Uterus (tissue), 4 donors: ENCODE results near the gene SLC8A1. TPM values are rescaled to one million over a fixed set of nuclear protein-coding genes. Genes with fewer than 3 reads are reported as not detected.

Experiments
- DNase-seq, 2 donors: peaks; one replicate each; pipeline ENCODE4 v3.0.0-alpha.2; 2019 to 2020
- H3K27ac ChIP-seq, 2 donors: fragments of 200-600 bp; sonication (generic); 1 replicate in 1 of 2; 2 replicates in 1 of 2; pipeline ENCODE4 v1.5.1; 2016 to 2018
- H3K27me3 ChIP-seq, 2 donors: fragments of 200-600 bp; sonication (generic); one replicate each; pipeline ENCODE4 v1.5.1; 2018 to 2019; ENCODE audit warnings: control low read depth in 1 of 2
- H3K36me3 ChIP-seq, 2 donors: fragments of 200-600 bp; sonication (generic); one replicate each; pipeline ENCODE4 v1.5.1; 2019; ENCODE audit warnings: control low read depth in 1 of 2
- H3K4me1 ChIP-seq, 2 donors: fragments of 200-600 bp; sonication (generic); one replicate each; pipeline ENCODE4 v1.5.1; 2018 to 2019; ENCODE audit warnings: control low read depth in 1 of 2
- H3K4me3 ChIP-seq, 2 donors: fragments of 200-600 bp; sonication (generic); 1 replicate in 1 of 2; 2 replicates in 1 of 2; pipeline ENCODE4 v1.5.1; 2018 to 2019; ENCODE audit warnings: mild to moderate bottlenecking in 1 of 2
- H3K9me3 ChIP-seq, 2 donors: fragments of 200-600 bp; sonication (generic); one replicate each; pipeline ENCODE4 v1.5.1; 2019; ENCODE audit warnings: control low read depth in 1 of 2
- CTCF ChIP-seq, 4 experiments: fragments of 200-600 bp in 2 of 4; fragments of 450-650 bp in 2 of 4; sonication (generic) in 2 of 4; IDR thresholded peaks; one replicate each; pipeline ENCODE4 v1.5.1; 2016 to 2019; ENCODE audit warnings: antibody characterized with exemption in 4 of 4, mild to moderate bottlenecking in 2 of 4, moderate library complexity in 1 of 4
- POLR2A ChIP-seq, 2 donors: fragments of 450-650 bp; IDR thresholded peaks; one replicate each; pipeline ENCODE4 v1.6.1; 2016; ENCODE audit warnings: antibody characterized with exemption in 2 of 2, mild to moderate bottlenecking in 1 of 2, moderate library complexity in 1 of 2
- intact Hi-C: fragments of 100-400 bp; cut with DNase I; formaldehyde crosslinking; loops from one replicate; pipeline ENCODE4 v1.15.1; 2023; ENCODE audit warnings: low total_unique reads
- total RNA-seq, 4 donors: library from RNA; depleted of rRNA in 3 of 4; stranded (reverse); fragments of >200 nt in 3 of 4; gene quantifications; one replicate each; pipeline versions ENCODE4 v1.1.0 to v1.2.4, GENCODE V29; 2014 to 2023
- donor health status: DM: yes; HTN: yes; CAD: no.

SLC8A1 gene
- total RNA-seq, 4 donors from 2014 or later: 61.2 to 257 (median 140) TPM

DNA sequence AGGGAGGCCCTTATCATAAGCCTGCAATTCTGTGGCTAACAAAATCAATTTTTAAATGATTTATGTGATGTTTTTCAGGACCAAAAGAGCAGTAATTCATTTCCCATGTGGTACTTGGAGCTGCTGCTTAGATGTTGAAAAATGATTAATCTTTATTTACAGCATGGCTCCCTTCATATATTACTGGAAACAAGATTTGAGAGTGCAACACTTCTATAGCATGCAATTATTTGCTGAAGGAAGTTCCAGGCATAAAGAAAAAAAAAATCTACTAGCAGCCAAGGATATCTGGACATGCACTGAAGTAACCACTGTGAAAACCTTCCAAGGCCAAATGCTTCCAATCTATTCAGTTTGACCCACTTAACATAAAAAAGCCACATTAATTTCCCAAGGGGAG lies 186.3 kb downstream of the SLC8A1 start:
- intact Hi-C loops: no loop called here
- no peak for DNase-seq
- no peaks in the 10 kb centered on the region for H3K36me3 ChIP-seq
- TF ChIP-seq POLR2A (IDR thresholded peaks at IDR 0.05): no peak
- TF ChIP-seq CTCF (IDR thresholded peaks at IDR 0.05): no peak
- H3K27ac ChIP-seq: no peak overlapping the region
- H3K9me3 ChIP-seq: no peaks in the 10 kb centered on the region
- no peak overlapping the region for H3K4me3 ChIP-seq
- H3K27me3 ChIP-seq: no peaks in the 10 kb centered on the region
- no peaks in the 10 kb centered on the region for H3K4me1 ChIP-seq

GRCh38 chr2:40261042-40261441 lies 190.8 kb downstream of the SLC8A1 start:
- H3K27ac ChIP-seq: no peak overlapping the region
- no peak overlapping the region for H3K4me3 ChIP-seq
- TF ChIP-seq CTCF (IDR thresholded peaks at IDR 0.05): no peak
- TF ChIP-seq POLR2A (IDR thresholded peaks at IDR 0.05): no peak
- intact Hi-C loops: no loop called here
- H3K4me1 ChIP-seq: no peaks in the 10 kb centered on the region
- H3K36me3 ChIP-seq: no peaks in the 10 kb centered on the region
- H3K9me3 ChIP-seq: no peaks in the 10 kb centered on the region
- no peak for DNase-seq
- H3K27me3 ChIP-seq: no peaks in the 10 kb centered on the region

DNA sequence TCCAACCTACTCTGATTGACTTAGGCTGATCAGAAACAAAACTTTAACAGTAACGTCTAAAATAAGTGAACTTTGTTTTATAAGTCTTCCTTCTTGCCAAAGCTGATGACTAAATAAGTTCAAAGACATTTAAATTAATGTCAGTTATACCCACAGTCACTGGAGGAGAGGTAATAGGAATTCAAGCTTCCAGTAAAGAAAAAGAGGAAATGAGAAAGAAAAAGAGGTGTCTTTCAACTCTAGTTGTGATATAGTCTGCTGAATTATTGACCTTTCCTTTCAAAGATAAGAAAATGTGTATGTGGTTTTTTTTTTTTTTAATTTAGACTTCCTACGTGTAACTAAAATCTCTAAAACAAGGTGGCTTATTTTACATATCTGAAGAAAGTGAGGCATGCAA lies 191.5 kb downstream of the SLC8A1 start:
- no peaks in the 10 kb centered on the region for H3K9me3 ChIP-seq
- intact Hi-C loops: no loop called here
- no peak overlapping the region for H3K27ac ChIP-seq
- H3K4me3 ChIP-seq: no peak overlapping the region
- no peaks in the 10 kb centered on the region for H3K4me1 ChIP-seq
- no peaks in the 10 kb centered on the region for H3K36me3 ChIP-seq
- TF ChIP-seq CTCF (IDR thresholded peaks at IDR 0.05) (no peak), POLR2A (IDR thresholded peaks at IDR 0.05) (no peak)
- DNase-seq: no peak
- no peaks in the 10 kb centered on the region for H3K27me3 ChIP-seq

DNA sequence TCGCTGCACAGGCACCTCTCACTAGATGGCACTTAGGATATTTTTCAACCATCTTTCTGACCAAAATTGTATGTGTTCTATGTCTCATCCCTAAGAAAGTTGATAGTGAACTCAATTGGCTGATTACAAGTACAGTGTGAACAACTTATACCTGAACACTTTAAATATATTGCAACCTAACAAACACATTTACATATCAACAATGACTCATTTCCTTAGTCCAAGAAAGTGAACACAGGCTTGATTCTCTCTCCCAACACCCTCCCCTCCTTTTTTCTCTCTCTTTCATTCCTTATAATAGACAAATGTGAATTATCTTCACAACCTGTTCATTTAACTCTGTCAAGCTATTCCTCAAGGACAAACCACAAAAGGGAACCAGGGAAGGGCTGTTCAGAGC lies 192.0 kb downstream of the SLC8A1 start:
- TF ChIP-seq CTCF (IDR thresholded peaks at IDR 0.05) (no peak), POLR2A (IDR thresholded peaks at IDR 0.05) (no peak)
- intact Hi-C loops: no loop called here
- H3K4me3 ChIP-seq: no peak overlapping the region
- H3K27ac ChIP-seq: no peak overlapping the region
- no peaks in the 10 kb centered on the region for H3K27me3 ChIP-seq
- H3K9me3 ChIP-seq: no peaks in the 10 kb centered on the region
- no peak for DNase-seq
- H3K36me3 ChIP-seq: no peaks in the 10 kb centered on the region
- H3K4me1 ChIP-seq: no peaks in the 10 kb centered on the region

GRCh38 chr2:40258135-40258457 lies 193.8 kb downstream of the SLC8A1 start:
- DNase-seq: no peak
- H3K4me1 ChIP-seq: no peaks in the 10 kb centered on the region
- intact Hi-C loops: no loop called here

More at GRCh38 chr2:40258135-40258457, 193.8 kb downstream of the SLC8A1 start:
- Histone ChIP-seq H3K4me3 (no peak overlapping the region), H3K27me3 (no peaks in the 10 kb centered on the region), H3K9me3 (no peaks in the 10 kb centered on the region), H3K36me3 (no peaks in the 10 kb centered on the region), H3K27ac (peak overlapping the region in 1 of 2 donors; percentile 29)
- no peak for TF ChIP-seq POLR2A (IDR thresholded peaks at IDR 0.05)
- no peak for TF ChIP-seq CTCF (IDR thresholded peaks at IDR 0.05)
